Measurements from ENCODE around the gene CDC16.

DNA sequence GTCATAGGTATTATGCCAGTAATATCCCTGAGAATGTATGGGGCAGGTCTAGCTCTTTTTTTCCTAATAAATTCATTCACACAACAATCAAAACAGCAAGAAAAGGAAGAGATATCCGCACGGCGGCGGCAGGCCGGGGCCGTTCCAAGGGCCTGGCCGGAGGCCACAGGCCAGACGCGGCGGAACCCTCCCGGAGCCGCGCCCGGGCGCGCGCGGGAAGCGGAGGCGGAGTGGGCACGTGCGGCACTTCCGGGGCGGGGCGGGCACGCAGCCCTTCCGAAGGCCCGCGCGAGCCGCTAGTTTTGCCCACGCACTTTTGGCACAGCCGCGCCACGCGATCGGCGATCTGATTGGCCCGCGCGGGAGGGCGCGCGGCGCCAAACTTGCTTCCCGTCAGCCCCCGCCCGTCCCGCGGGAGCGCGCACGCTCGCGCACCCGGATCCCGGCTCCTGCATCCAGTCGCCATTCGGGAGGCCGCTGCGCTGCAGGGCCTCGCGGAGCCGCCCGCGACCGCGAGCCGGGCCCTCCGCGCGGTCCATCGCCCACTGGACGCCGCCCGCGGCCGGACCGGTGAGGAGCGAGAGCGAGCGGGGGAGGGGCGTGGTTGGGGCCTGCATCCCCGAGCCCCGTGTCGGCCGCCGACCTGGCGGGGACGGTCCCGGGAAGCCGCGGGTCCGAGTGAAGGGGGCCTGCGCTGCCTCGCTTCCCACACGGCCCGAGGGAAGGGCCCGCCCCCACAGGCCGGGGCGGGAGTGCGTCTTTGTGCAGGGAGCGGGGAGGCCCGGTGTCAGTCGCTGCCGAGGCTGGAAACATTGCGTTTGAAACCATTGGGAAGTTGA is 79.6 kb downstream of the CDC16 start, which contains the start of gene CHAMP1:
- TF ChIP-seq, protein P1, sequence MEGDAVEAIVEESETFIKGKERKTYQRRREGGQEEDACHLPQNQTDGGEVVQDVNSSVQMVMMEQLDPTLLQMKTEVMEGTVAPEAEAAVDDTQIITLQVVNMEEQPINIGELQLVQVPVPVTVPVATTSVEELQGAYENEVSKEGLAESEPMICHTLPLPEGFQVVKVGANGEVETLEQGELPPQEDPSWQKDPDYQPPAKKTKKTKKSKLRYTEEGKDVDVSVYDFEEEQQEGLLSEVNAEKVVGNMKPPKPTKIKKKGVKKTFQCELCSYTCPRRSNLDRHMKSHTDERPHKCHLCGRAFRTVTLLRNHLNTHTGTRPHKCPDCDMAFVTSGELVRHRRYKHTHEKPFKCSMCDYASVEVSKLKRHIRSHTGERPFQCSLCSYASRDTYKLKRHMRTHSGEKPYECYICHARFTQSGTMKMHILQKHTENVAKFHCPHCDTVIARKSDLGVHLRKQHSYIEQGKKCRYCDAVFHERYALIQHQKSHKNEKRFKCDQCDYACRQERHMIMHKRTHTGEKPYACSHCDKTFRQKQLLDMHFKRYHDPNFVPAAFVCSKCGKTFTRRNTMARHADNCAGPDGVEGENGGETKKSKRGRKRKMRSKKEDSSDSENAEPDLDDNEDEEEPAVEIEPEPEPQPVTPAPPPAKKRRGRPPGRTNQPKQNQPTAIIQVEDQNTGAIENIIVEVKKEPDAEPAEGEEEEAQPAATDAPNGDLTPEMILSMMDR (conservative IDR thresholded peaks at IDR 0.05) = no peak
- TF ChIP-seq ZFX (IDR thresholded peaks at IDR 0.05) = peak; percentile 94
